GM23338 (cell line): Measurements from ENCODE around the gene CPXM2. TPM values are rescaled to one million over a fixed set of nuclear protein-coding genes. Genes with fewer than 3 reads are reported as not detected.

Experiments
- ATAC-seq: fragments of 200-7000 bp; cut with Tn5 transposase; 3 replicates; pipeline ENCODE4 v1.9.1; 2020
- DNase-seq: peaks from one replicate; pipeline ENCODE4 v3.0.0-alpha.2; 2015; ENCODE audit warnings: low spot score
- H2AFZ ChIP-seq: fragments of 200-600 bp; sonication (generic); 2 replicates; pipeline ENCODE4 v1.8.0; 2016; ENCODE audit warnings: antibody characterized with exemption, mild to moderate bottlenecking, moderate library complexity
- H3F3A ChIP-seq: fragments of 200-600 bp; sonication (generic); replicated peaks from 2 replicates; pipeline ENCODE4 v1.8.0; 2017; ENCODE audit warnings: antibody characterized with exemption, mixed run types, low read depth
- H3K27ac ChIP-seq: fragments of 200-600 bp; sonication (generic); 2 replicates; pipeline ENCODE4 v1.6.1; 2016; ENCODE audit warnings: low read depth
- H3K27me3 ChIP-seq: fragments of 200-600 bp; sonication (generic); 2 replicates; pipeline ENCODE4 v1.8.0; 2016; ENCODE audit warnings: mild to moderate bottlenecking, mixed run types, moderate library complexity; ENCODE audit not compliant: insufficient read depth
- H3K36me3 ChIP-seq: fragments of 200-600 bp; sonication (generic); 2 replicates; pipeline ENCODE4 v1.8.0; 2016; ENCODE audit warnings: mild to moderate bottlenecking; ENCODE audit not compliant: insufficient read depth
- H3K4me1 ChIP-seq: fragments of 200-600 bp; sonication (generic); 2 replicates; pipeline ENCODE4 v1.8.0; 2016; ENCODE audit warnings: mild to moderate bottlenecking, moderate library complexity; ENCODE audit not compliant: insufficient read depth
- H3K4me2 ChIP-seq: fragments of 200-600 bp; sonication (generic); 2 replicates; pipeline ENCODE4 v1.7.1; 2017; ENCODE audit warnings: mixed run types
- H3K4me3 ChIP-seq: fragments of 200-600 bp; sonication (generic); 2 replicates; pipeline ENCODE4 v1.6.1; 2016; ENCODE audit warnings: mixed run types
- H3K79me2 ChIP-seq: fragments of 200-600 bp; sonication (generic); replicated peaks from 2 replicates; pipeline ENCODE4 v1.8.0; 2017; ENCODE audit warnings: mild to moderate bottlenecking; ENCODE audit not compliant: insufficient read depth
- H3K9me2 ChIP-seq: fragments of 200-600 bp; sonication (generic); 2 replicates; pipeline ENCODE4 v1.8.0; 2017; ENCODE audit not compliant: insufficient read depth
- H4K20me1 ChIP-seq: fragments of 200-600 bp; sonication (generic); replicated peaks from 2 replicates; pipeline ENCODE4 v1.8.0; 2017; ENCODE audit warnings: mild to moderate bottlenecking; ENCODE audit not compliant: insufficient read depth
- H3K27ac Mint-ChIP-seq: 2 replicates; pipeline ENCODE4 v1.8.0; 2020; ENCODE audit warnings: inconsistent platforms, mild to moderate bottlenecking, moderate library complexity, mixed read lengths
- H3K27me3 Mint-ChIP-seq: 3 replicates; pipeline ENCODE4 v1.8.0; 2022; ENCODE audit warnings: low read depth, mild to moderate bottlenecking, moderate library complexity, mixed read lengths, inconsistent platforms; ENCODE audit not compliant: insufficient read depth, poor library complexity
- H3K36me3 Mint-ChIP-seq: 3 replicates; pipeline ENCODE4 v1.8.0; 2021; ENCODE audit warnings: low read depth, mild to moderate bottlenecking, inconsistent platforms, moderate library complexity, mixed read lengths
- H3K4me1 Mint-ChIP-seq: 3 replicates; pipeline ENCODE4 v1.8.0; 2020; ENCODE audit warnings: mild to moderate bottlenecking, inconsistent platforms, mixed read lengths
- H3K4me3 Mint-ChIP-seq: 3 replicates; pipeline ENCODE4 v1.8.0; 2021; ENCODE audit warnings: moderate library complexity, mild to moderate bottlenecking, inconsistent platforms, mixed read lengths
- H3K9me3 Mint-ChIP-seq: 3 replicates; pipeline ENCODE4 v1.8.0; 2020; ENCODE audit warnings: moderate library complexity, mild to moderate bottlenecking, inconsistent platforms, mixed read lengths
- CREB1 ChIP-seq: fragments of 250-450 bp; sonication (Bioruptor Pico); IDR thresholded peaks from 2 replicates; pipeline ENCODE4 v1.5.0; 2020; ENCODE audit warnings: low read depth, mild to moderate bottlenecking, moderate library complexity
- EZH2 ChIP-seq: fragments of 200-600 bp; sonication (generic); IDR thresholded peaks from one replicate; pipeline ENCODE4 v1.8.0; 2017; ENCODE audit warnings: antibody characterized with exemption, mild to moderate bottlenecking, low read depth; ENCODE audit not compliant: unreplicated experiment
- JUNB ChIP-seq: IDR thresholded peaks from one replicate; pipeline ENCODE4 v1.6.1; 2016; ENCODE audit warnings: antibody characterized with exemption; ENCODE audit not compliant: unreplicated experiment
- NANOG ChIP-seq: IDR thresholded peaks from 2 replicates; pipeline ENCODE4 v1.6.1; 2016; ENCODE audit warnings: antibody characterized with exemption, borderline replicate concordance
- POLR2AphosphoS5 ChIP-seq: IDR thresholded peaks from 2 replicates; pipeline ENCODE4 v1.6.1; 2016; ENCODE audit warnings: antibody characterized with exemption, low read depth
- STAT1 ChIP-seq: IDR thresholded peaks from one replicate; pipeline ENCODE4 v1.6.1; 2016; ENCODE audit warnings: antibody characterized with exemption; ENCODE audit not compliant: unreplicated experiment
- ZNF114 ChIP-seq: fragments of 250-450 bp; sonication (Bioruptor Pico); IDR thresholded peaks from 2 replicates; pipeline ENCODE4 v1.5.0; 2020; ENCODE audit warnings: mild to moderate bottlenecking, moderate library complexity
- polyA plus RNA-seq: library from polyadenylated mRNA; unstranded; fragments of >200 nt; fragmentation: Nextera tagmentation; extraction: Ambion mirVana; gene quantifications from 2 replicates; pipeline ENCODE4 v1.2.1, GENCODE V29; 2016
- total RNA-seq: library from RNA; depleted of rRNA; stranded (reverse); fragments of >200 nt; shearing (Covaris generic); gene quantifications from 2 replicates; pipeline ENCODE4 v1.2.3, GENCODE V29; 2014
- TF ChIP-seq, protein P1 (sequence below): IDR thresholded peaks from one replicate; pipeline ENCODE4 v1.6.1; 2018; ENCODE audit warnings: antibody characterized with exemption; ENCODE audit not compliant: unreplicated experiment
- TF ChIP-seq, protein P2 (sequence below): fragments of 250-450 bp; sonication (Bioruptor Pico); IDR thresholded peaks from 2 replicates; pipeline ENCODE4 v1.5.0; 2020; ENCODE audit warnings: mild to moderate bottlenecking, moderate library complexity
- TF ChIP-seq, protein P3 (sequence below), 2 experiments: fragments of 200-600 bp in 1 of 2; sonication (generic) in 1 of 2; conservative IDR thresholded peaks; 2 replicates each; pipeline versions ENCODE4 v1.5.1 to v1.6.1; 2016 to 2017; ENCODE audit warnings: antibody characterized with exemption in 2 of 2, low read depth in 2 of 2, mild to moderate bottlenecking in 2 of 2, moderate library complexity in 1 of 2

The CPXM2 gene
- total and polyA plus RNA-seq, 2 experiments from 2014 or later: 1.6 to 8.1 TPM

DNA sequence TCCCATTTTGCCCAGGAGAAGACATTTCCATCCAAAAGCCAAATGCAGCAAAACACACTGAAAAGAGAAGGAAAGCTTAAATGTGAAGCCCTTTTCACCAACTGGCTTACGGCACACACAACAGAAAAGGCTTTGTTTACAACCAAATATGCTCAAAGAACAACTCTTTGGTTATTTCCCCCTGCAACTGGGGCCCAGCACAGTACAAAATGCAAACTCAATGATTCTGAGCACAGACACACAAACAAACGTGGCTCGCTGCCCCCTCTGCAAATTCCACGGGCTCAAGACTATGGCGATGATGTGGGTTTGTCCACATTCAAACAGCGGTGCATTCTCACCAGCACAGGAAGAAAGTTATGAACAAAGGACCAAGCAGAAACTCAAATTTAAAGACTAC, 5.3 kb downstream of the CPXM2 start:
- no peak for ATAC-seq
- Mint-ChIP-seq H3K4me3 (no peak overlapping the region), H3K36me3 (no peaks in the 10 kb centered on the region), H3K27ac (no peak overlapping the region), H3K4me1 (peaks cover 23% of the 10 kb centered on the region), H3K9me3 (no peaks in the 10 kb centered on the region), H3K27me3 (peaks cover 11% of the 10 kb centered on the region)
- Histone ChIP-seq H3K27me3 (peaks cover 17% of the 10 kb centered on the region), H3K36me3 (no peaks in the 10 kb centered on the region), H3K27ac (no peak overlapping the region), H3K9me2 (no peaks in the 10 kb centered on the region), H3K4me3 (no peak overlapping the region), H3K4me2 (no peak overlapping the region), H3K79me2 (no peaks in the 10 kb centered on the region), H3F3A (no peaks in the 10 kb centered on the region; the same call in 1 of the 2 replicates), H3K4me1 (peaks cover 15% of the 10 kb centered on the region), H4K20me1 (no peaks in the 10 kb centered on the region), H2AFZ (no peak overlapping the region)
- no peak for TF ChIP-seq JUNB
- TF ChIP-seq POLR2AphosphoS5: no peak
- TF ChIP-seq CREB1 (CRISPR knock-in tag): no peak
- TF ChIP-seq, protein P1, sequence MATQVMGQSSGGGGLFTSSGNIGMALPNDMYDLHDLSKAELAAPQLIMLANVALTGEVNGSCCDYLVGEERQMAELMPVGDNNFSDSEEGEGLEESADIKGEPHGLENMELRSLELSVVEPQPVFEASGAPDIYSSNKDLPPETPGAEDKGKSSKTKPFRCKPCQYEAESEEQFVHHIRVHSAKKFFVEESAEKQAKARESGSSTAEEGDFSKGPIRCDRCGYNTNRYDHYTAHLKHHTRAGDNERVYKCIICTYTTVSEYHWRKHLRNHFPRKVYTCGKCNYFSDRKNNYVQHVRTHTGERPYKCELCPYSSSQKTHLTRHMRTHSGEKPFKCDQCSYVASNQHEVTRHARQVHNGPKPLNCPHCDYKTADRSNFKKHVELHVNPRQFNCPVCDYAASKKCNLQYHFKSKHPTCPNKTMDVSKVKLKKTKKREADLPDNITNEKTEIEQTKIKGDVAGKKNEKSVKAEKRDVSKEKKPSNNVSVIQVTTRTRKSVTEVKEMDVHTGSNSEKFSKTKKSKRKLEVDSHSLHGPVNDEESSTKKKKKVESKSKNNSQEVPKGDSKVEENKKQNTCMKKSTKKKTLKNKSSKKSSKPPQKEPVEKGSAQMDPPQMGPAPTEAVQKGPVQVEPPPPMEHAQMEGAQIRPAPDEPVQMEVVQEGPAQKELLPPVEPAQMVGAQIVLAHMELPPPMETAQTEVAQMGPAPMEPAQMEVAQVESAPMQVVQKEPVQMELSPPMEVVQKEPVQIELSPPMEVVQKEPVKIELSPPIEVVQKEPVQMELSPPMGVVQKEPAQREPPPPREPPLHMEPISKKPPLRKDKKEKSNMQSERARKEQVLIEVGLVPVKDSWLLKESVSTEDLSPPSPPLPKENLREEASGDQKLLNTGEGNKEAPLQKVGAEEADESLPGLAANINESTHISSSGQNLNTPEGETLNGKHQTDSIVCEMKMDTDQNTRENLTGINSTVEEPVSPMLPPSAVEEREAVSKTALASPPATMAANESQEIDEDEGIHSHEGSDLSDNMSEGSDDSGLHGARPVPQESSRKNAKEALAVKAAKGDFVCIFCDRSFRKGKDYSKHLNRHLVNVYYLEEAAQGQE: no peak
- no peak for TF ChIP-seq ZNF114
- no peak for TF ChIP-seq STAT1
- TF ChIP-seq, protein P2, sequence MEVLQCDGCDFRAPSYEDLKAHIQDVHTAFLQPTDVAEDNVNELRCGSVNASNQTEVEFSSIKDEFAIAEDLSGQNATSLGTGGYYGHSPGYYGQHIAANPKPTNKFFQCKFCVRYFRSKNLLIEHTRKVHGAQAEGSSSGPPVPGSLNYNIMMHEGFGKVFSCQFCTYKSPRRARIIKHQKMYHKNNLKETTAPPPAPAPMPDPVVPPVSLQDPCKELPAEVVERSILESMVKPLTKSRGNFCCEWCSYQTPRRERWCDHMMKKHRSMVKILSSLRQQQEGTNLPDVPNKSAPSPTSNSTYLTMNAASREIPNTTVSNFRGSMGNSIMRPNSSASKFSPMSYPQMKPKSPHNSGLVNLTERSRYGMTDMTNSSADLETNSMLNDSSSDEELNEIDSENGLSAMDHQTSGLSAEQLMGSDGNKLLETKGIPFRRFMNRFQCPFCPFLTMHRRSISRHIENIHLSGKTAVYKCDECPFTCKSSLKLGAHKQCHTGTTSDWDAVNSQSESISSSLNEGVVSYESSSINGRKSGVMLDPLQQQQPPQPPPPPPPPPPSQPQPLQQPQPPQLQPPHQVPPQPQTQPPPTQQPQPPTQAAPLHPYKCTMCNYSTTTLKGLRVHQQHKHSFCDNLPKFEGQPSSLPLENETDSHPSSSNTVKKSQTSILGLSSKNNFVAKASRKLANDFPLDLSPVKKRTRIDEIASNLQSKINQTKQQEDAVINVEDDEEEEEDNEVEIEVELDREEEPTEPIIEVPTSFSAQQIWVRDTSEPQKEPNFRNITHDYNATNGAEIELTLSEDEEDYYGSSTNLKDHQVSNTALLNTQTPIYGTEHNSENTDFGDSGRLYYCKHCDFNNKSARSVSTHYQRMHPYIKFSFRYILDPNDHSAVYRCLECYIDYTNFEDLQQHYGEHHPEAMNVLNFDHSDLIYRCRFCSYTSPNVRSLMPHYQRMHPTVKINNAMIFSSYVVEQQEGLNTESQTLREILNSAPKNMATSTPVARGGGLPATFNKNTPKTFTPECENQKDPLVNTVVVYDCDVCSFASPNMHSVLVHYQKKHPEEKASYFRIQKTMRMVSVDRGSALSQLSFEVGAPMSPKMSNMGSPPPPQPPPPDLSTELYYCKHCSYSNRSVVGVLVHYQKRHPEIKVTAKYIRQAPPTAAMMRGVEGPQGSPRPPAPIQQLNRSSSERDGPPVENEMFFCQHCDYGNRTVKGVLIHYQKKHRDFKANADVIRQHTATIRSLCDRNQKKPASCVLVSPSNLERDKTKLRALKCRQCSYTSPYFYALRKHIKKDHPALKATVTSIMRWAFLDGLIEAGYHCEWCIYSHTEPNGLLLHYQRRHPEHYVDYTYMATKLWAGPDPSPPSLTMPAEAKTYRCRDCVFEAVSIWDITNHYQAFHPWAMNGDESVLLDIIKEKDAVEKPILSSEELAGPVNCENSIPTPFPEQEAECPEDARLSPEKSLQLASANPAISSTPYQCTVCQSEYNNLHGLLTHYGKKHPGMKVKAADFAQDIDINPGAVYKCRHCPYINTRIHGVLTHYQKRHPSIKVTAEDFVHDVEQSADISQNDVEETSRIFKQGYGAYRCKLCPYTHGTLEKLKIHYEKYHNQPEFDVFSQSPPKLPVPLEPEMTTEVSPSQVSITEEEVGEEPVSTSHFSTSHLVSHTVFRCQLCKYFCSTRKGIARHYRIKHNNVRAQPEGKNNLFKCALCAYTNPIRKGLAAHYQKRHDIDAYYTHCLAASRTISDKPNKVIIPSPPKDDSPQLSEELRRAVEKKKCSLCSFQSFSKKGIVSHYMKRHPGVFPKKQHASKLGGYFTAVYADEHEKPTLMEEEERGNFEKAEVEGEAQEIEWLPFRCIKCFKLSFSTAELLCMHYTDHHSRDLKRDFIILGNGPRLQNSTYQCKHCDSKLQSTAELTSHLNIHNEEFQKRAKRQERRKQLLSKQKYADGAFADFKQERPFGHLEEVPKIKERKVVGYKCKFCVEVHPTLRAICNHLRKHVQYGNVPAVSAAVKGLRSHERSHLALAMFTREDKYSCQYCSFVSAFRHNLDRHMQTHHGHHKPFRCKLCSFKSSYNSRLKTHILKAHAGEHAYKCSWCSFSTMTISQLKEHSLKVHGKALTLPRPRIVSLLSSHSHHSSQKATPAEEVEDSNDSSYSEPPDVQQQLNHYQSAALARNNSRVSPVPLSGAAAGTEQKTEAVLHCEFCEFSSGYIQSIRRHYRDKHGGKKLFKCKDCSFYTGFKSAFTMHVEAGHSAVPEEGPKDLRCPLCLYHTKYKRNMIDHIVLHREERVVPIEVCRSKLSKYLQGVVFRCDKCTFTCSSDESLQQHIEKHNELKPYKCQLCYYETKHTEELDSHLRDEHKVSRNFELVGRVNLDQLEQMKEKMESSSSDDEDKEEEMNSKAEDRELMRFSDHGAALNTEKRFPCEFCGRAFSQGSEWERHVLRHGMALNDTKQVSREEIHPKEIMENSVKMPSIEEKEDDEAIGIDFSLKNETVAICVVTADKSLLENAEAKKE (CRISPR knock-in tag): no peak
- TF ChIP-seq, protein P3, sequence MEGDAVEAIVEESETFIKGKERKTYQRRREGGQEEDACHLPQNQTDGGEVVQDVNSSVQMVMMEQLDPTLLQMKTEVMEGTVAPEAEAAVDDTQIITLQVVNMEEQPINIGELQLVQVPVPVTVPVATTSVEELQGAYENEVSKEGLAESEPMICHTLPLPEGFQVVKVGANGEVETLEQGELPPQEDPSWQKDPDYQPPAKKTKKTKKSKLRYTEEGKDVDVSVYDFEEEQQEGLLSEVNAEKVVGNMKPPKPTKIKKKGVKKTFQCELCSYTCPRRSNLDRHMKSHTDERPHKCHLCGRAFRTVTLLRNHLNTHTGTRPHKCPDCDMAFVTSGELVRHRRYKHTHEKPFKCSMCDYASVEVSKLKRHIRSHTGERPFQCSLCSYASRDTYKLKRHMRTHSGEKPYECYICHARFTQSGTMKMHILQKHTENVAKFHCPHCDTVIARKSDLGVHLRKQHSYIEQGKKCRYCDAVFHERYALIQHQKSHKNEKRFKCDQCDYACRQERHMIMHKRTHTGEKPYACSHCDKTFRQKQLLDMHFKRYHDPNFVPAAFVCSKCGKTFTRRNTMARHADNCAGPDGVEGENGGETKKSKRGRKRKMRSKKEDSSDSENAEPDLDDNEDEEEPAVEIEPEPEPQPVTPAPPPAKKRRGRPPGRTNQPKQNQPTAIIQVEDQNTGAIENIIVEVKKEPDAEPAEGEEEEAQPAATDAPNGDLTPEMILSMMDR (conservative IDR thresholded peaks at IDR 0.05; ENCODE audit: low read depth in 2 of 2): no peak
- no peak for TF ChIP-seq NANOG
- no peak for TF ChIP-seq EZH2
- no peak for DNase-seq
